CD4-positive, alpha-beta T cell treated with Interferon gamma for 1 hour (primary cell): ENCODE data around the gene SLC7A10.
"Not testable (repeated sequence)": the region's sequence is repeated elsewhere in the genome, so short reads cannot be mapped to it uniquely, and the experiment has no call there.

ENCODE experiments used
- DNase-seq: peaks from one replicate; pipeline ENCODE4 v3.0.0-alpha.2; 2020

The SLC7A10 gene

GRCh38 chr19:33175156-33175782, 50.4 kb downstream of the SLC7A10 start:
- no peak for DNase-seq

- no peak for DNase-seq
These were observed 51.5 kb downstream of the SLC7A10 start for GRCh38 chr19:33174186-33174585.

- no peak for DNase-seq
These were observed 53.7 kb downstream of the SLC7A10 start for GRCh38 chr19:33171916-33172359.

- no peak for DNase-seq
These were observed 54.3 kb downstream of the SLC7A10 start for GRCh38 chr19:33171222-33171795.

GRCh38 chr19:33168528-33168927, 57.1 kb downstream of the SLC7A10 start:
- no peak for DNase-seq

GRCh38 chr19:33167438-33167837, 58.2 kb downstream of the SLC7A10 start:
- DNase-seq = no peak

GRCh38 chr19:33166037-33166436, 59.6 kb downstream of the SLC7A10 start:
- not testable (repeated sequence) for DNase-seq

- DNase-seq = no peak
These were observed 62.2 kb downstream of the SLC7A10 start for GRCh38 chr19:33163481-33163880.

GRCh38 chr19:33161201-33161600, 64.4 kb downstream of the SLC7A10 start:
- DNase-seq = no peak

GRCh38 chr19:33159893-33160292, 65.8 kb downstream of the SLC7A10 start:
- no peak for DNase-seq

GRCh38 chr19:33159149-33159548, 66.5 kb downstream of the SLC7A10 start:
- no peak for DNase-seq
